ENCODE results near the gene LEO1.

- TF ChIP-seq POLR2A (IDR thresholded peaks at IDR 0.05) = no peak
- TF ChIP-seq, protein P1, sequence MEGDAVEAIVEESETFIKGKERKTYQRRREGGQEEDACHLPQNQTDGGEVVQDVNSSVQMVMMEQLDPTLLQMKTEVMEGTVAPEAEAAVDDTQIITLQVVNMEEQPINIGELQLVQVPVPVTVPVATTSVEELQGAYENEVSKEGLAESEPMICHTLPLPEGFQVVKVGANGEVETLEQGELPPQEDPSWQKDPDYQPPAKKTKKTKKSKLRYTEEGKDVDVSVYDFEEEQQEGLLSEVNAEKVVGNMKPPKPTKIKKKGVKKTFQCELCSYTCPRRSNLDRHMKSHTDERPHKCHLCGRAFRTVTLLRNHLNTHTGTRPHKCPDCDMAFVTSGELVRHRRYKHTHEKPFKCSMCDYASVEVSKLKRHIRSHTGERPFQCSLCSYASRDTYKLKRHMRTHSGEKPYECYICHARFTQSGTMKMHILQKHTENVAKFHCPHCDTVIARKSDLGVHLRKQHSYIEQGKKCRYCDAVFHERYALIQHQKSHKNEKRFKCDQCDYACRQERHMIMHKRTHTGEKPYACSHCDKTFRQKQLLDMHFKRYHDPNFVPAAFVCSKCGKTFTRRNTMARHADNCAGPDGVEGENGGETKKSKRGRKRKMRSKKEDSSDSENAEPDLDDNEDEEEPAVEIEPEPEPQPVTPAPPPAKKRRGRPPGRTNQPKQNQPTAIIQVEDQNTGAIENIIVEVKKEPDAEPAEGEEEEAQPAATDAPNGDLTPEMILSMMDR (IDR thresholded peaks at IDR 0.05) = no peak
These were observed 44.8 kb downstream of the LEO1 start for GRCh38 chr15:51926809-51927208.

Data from heart left ventricle (tissue), 13 donors.